KOPT-K1 (cell line): ENCODE results near the gene FAM135A.
"Not testable (repeated sequence)": the region's sequence is repeated elsewhere in the genome, so short reads cannot be mapped to it uniquely, and the experiment has no call there.

Experiments used
- H3K27ac ChIP-seq: fragments of 200-600 bp; sonication (generic); 2 replicates; pipeline ENCODE4 v1.5.1; 2016; ENCODE audit warnings: antibody characterized with exemption, mild to moderate bottlenecking, low read depth, low read length; ENCODE audit not compliant: poor library complexity, severe bottlenecking
- H3K36me3 ChIP-seq: fragments of 200-600 bp; sonication (generic); 2 replicates; pipeline ENCODE4 v1.5.1; 2017; ENCODE audit warnings: antibody characterized with exemption, mild to moderate bottlenecking, low read length, moderate library complexity; ENCODE audit not compliant: insufficient read depth
- H3K9me3 ChIP-seq: fragments of 200-600 bp; sonication (generic); 2 replicates; pipeline ENCODE4 v1.5.1; 2017; ENCODE audit warnings: antibody characterized with exemption, low read length, mild to moderate bottlenecking; ENCODE audit not compliant: insufficient read depth, poor library complexity, severe bottlenecking

The FAM135A gene

DNA sequence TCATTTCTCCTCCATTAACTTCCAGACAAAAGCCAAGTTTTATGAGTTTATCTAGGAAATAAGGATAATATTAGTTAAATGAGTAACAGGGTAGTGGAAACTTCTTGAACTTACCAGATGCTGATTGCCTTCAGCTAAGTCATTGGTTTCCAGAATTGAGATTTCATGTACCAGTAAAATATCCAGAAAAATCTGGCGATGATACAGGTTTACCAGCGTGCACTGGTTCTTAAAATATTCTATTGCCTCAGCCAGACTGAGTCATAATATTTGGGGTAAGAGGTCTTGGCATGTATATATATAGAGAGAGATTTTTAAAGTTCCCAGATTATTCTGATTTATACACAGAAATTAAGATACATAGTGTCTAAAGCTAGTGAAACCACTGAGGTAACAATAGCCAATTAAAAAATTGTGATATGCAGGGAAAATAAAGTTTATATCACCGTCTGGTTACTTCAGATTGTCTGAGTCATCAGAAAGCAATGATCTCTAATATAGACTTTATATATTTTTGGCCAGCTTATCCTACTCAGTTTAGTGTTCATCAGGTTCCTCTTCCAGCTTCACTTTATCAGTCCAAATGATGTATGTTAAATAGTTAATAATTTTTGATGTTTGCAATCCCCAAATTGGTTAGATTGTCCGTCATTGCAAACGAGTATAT is 113.9 kb downstream of the FAM135A start:
- H3K9me3 ChIP-seq = no peaks in the 10 kb centered on the region
- no peaks in the 10 kb centered on the region for H3K36me3 ChIP-seq
- no peak overlapping the region for H3K27ac ChIP-seq

DNA sequence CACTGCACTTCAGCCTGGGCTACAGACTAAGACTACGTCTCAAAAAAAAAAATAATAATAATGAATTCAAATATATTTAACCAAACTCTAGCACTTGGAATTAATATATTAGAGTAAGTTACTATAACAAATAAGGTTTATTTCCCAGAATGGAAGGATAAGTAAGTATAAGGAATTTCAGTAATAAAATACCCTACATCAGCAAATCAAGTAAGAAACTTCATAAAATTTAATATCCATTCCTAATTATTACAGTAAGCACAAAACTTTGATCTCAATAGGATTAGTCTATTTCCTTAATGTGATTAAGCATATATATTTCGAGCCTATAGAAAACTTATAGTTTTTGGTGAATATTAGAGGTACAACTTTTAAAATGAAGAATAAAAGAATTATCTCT is 116.7 kb downstream of the FAM135A start:
- H3K36me3 ChIP-seq = no peaks in the 10 kb centered on the region
- H3K9me3 ChIP-seq = no peaks in the 10 kb centered on the region
- no peak overlapping the region for H3K27ac ChIP-seq

- Histone ChIP-seq H3K9me3 (no peaks in the 10 kb centered on the region), H3K27ac (no peak overlapping the region), H3K36me3 (no peaks in the 10 kb centered on the region)
These were observed 117.8 kb downstream of the FAM135A start for GRCh38 chr6:70531133-70531532.

- Histone ChIP-seq H3K9me3 (no peaks in the 10 kb centered on the region), H3K27ac (no peak overlapping the region), H3K36me3 (no peaks in the 10 kb centered on the region)
These were observed 124.0 kb downstream of the FAM135A start for GRCh38 chr6:70537266-70537665.

DNA sequence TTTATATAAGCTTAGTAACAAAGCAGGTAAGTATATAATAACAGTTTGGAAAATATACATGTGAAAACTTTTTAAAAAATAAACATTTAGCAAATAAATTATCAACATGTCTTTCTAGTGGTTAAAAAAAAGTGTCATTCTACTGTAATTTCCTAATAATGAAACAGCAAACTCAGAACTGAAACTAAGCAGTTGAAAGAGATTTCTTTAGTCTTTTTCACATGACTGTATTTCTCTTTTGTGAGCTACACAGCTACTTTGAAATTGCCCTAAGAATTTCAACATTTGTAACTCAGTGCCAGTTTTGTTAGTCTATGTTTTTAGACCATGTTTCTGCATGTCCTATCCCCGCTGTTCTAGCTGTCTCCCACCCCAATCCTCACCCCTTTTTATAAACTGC is 125.1 kb downstream of the FAM135A start:
- Histone ChIP-seq H3K27ac (no peak overlapping the region), H3K36me3 (no peaks in the 10 kb centered on the region), H3K9me3 (no peaks in the 10 kb centered on the region)

DNA sequence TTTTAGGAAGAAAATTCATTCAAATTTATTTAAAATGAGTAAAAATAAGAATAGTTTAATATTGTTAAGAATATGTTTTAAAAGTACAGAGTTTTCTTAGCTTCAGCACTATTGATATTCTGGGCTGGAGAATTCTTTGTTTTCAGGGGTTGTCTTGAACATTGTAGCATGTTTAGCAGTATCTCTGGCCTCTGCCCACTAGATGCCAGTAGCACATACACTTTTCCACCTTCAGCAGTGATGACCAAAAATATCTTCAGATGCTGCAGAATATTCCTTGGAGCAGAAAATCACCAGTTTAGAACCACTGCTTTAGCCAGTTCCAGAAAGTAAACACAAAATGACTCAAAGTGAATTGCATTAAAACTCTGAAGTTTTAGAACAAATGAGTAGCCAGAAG is 134.0 kb downstream of the FAM135A start:
- no peaks in the 10 kb centered on the region for H3K9me3 ChIP-seq
- H3K27ac ChIP-seq = no peak overlapping the region
- no peaks in the 10 kb centered on the region for H3K36me3 ChIP-seq

GRCh38 chr6:70547905-70548304 is 134.6 kb downstream of the FAM135A start:
- Histone ChIP-seq H3K9me3 (no peaks in the 10 kb centered on the region), H3K27ac (no peak overlapping the region), H3K36me3 (no peaks in the 10 kb centered on the region)

- Histone ChIP-seq H3K9me3 (no peaks in the 10 kb centered on the region), H3K36me3 (no peaks in the 10 kb centered on the region), H3K27ac (no peak overlapping the region)
These were observed 136.0 kb downstream of the FAM135A start for GRCh38 chr6:70549327-70549726.

DNA sequence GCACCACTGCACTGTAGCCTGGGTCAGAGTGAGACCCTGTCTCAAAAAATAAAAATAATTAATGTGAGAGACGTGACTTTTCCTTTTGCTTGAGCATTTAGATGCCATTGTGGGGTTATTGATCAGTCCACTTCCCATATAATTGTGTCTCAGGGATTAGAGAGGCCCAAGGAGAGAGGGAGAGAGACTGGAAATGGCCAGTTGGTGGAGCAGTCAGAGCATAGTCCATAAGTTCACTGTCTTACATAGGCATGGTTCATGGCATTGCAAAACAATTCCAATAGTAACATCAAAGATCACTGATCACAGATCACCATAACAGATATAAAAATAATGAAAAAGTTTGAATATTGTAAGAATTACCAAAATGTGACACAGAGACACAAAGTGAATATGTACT is 138.3 kb downstream of the FAM135A start:
- Histone ChIP-seq H3K27ac (no peak overlapping the region), H3K36me3 (no peaks in the 10 kb centered on the region), H3K9me3 (no peaks in the 10 kb centered on the region)

- not testable (repeated sequence) for H3K27ac ChIP-seq, H3K9me3 ChIP-seq, H3K36me3 ChIP-seq
These were observed 139.1 kb downstream of the FAM135A start for GRCh38 chr6:70552286-70552940.

- no peaks in the 10 kb centered on the region for H3K36me3 ChIP-seq
- H3K9me3 ChIP-seq = no peaks in the 10 kb centered on the region
- no peak overlapping the region for H3K27ac ChIP-seq
These were observed 139.7 kb downstream of the FAM135A start for GRCh38 chr6:70552974-70553373.

GRCh38 chr6:70557998-70558397 is 144.7 kb downstream of the FAM135A start:
- Histone ChIP-seq H3K36me3 (no peaks in the 10 kb centered on the region), H3K27ac (no peak overlapping the region), H3K9me3 (no peaks in the 10 kb centered on the region)

GRCh38 chr6:70562401-70562800 is 149.1 kb downstream of the FAM135A start:
- not testable (repeated sequence) for H3K36me3 ChIP-seq

DNA sequence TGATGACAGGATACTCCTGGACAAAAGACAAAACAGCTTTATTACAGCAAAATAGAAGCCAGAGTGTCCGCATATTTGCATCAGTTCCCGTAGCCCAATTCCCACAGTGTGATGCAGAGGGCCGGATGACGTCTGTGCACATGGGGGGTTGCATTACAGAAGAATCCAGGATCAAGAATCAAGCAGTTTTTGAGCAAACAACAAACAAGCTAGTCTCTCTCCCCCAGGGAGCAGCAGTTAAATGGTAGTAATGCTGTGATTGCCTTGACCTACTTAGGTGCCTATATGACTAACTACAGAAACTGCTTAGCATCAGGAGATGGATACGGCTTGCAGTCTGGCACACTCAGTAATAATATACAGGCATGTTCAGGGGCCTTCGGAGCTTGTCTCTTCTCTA is 150.2 kb downstream of the FAM135A start:
- Histone ChIP-seq H3K36me3 (no peaks in the 10 kb centered on the region), H3K27ac (no peak overlapping the region), H3K9me3 (no peaks in the 10 kb centered on the region)

More at GRCh38 chr6:70562401-70562800, 149.1 kb downstream of the FAM135A start:
- H3K9me3 ChIP-seq, H3K27ac ChIP-seq: not testable (repeated sequence)

DNA sequence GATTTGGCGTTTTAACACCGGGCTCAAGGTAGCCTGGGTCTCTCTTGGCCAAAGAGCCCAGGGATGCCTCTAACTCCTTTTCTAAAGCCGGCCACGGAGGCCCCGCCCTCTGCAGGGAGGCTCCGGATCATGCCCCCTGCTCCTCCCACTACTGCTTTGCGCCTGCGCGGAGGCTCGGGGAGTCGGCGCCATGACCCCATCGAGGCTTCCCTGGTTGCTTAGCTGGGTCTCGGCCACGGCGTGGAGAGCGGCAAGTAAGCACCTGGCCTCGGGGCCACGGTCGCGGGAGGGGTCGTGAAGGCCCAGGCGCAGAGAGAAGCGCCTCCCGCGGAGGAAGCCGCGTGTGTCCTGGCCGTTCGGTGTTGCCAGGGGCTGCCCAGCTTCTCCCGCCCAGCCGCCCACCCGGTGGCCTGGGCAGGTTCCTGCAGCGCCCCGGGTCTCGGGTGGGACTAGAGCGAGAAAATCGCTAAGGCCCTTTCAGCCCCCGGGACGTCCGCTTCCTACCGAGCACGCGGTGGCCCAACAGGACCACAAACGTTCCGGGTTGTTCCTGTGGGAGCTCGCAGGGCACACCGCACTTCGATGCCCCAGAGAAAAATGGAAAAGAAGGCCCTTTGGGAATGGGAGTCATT is 153.6 kb downstream of the FAM135A start, which contains the start of gene SDHAF4:
SDHAF4 (plus strand) TSS at position 180 of the 632 bp plus-strand sequence; CDS start at position 191, 11 bp downstream.
- Histone ChIP-seq H3K36me3 (peaks cover 6% of the 10 kb centered on the region; the same call in 1 of the 2 replicates), H3K9me3 (no peaks in the 10 kb centered on the region), H3K27ac (peak within 1 kb of the TSS; percentile 85)
